GM21360 (cell line): ENCODE results near the gene NIM1K.
"Not testable (repeated sequence)": the region's sequence is repeated elsewhere in the genome, so short reads cannot be mapped to it uniquely, and the experiment has no call there.

Experiments used
- ATAC-seq: cut with Tn5 transposase; IDR thresholded peaks from one replicate; pipeline ENCODE4 v1.9.1; 2021; ENCODE audit warnings: mild to moderate bottlenecking, moderate library complexity; ENCODE audit not compliant: unreplicated experiment

NIM1K gene

GRCh38 chr5:43183101-43183500, 8.9 kb upstream of the NIM1K start:
- ATAC-seq: not testable (repeated sequence)

GRCh38 chr5:43190755-43191603, 1.0 kb upstream of the NIM1K start:
- no peak for ATAC-seq

- ATAC-seq: peak; percentile 17
Measured at GRCh38 chr5:43192558-43193180, 644 bp downstream of the NIM1K start.

GRCh38 chr5:43193181-43193893, 1.3 kb downstream of the NIM1K start:
- ATAC-seq: peak; percentile 58

- no peak for ATAC-seq
Measured at GRCh38 chr5:43193894-43194265, 1.9 kb downstream of the NIM1K start.

GRCh38 chr5:43195670-43196265, 3.7 kb downstream of the NIM1K start:
- ATAC-seq: no peak

- ATAC-seq: no peak
Measured at GRCh38 chr5:43197535-43197934, 5.5 kb downstream of the NIM1K start.

- ATAC-seq: not testable (repeated sequence)
Measured at GRCh38 chr5:43201442-43201841, 9.4 kb downstream of the NIM1K start.

GRCh38 chr5:43202380-43202779, 10.4 kb downstream of the NIM1K start:
- no peak for ATAC-seq

- no peak for ATAC-seq
Measured at GRCh38 chr5:43203373-43203772, 11.3 kb downstream of the NIM1K start.

- no peak for ATAC-seq
Measured at GRCh38 chr5:43204958-43205357, 12.9 kb downstream of the NIM1K start.

- no peak for ATAC-seq
Measured at GRCh38 chr5:43207601-43208000, 15.6 kb downstream of the NIM1K start.

GRCh38 chr5:43208658-43209057, 16.6 kb downstream of the NIM1K start:
- no peak for ATAC-seq

- no peak for ATAC-seq
Measured at GRCh38 chr5:43209060-43209459, 17.0 kb downstream of the NIM1K start.

- no peak for ATAC-seq
Measured at GRCh38 chr5:43209833-43210232, 17.8 kb downstream of the NIM1K start.

- no peak for ATAC-seq
Measured at GRCh38 chr5:43210570-43210969, 18.5 kb downstream of the NIM1K start.

- no peak for ATAC-seq
Measured at GRCh38 chr5:43213951-43214350, 21.9 kb downstream of the NIM1K start.

- no peak for ATAC-seq
Measured at GRCh38 chr5:43215073-43215631, 23.1 kb downstream of the NIM1K start.

GRCh38 chr5:43216941-43217340, 24.9 kb downstream of the NIM1K start:
- ATAC-seq: no peak

GRCh38 chr5:43219120-43219519, 27.1 kb downstream of the NIM1K start:
- no peak for ATAC-seq

GRCh38 chr5:43221502-43221901, 29.5 kb downstream of the NIM1K start:
- no peak for ATAC-seq
